Fibroblast of pulmonary artery (primary cell): Measurements from ENCODE around the gene INSR.
A peak's percentile ranks its signal among the peaks of the same experiment; 100 is the strongest.

Experiments used
- DNase-seq: peaks from one replicate; pipeline ENCODE4 v3.0.0-alpha.2; 2010; ENCODE audit warnings: low read depth
- H3K4me3 ChIP-seq: replicated peaks from 2 replicates; pipeline ENCODE4 v1.5.1; 2011; ENCODE audit warnings: low read depth, mild to moderate bottlenecking, control low read depth, low read length, moderate library complexity
- CTCF ChIP-seq: IDR thresholded peaks from 2 replicates; pipeline ENCODE4 v1.5.1; 2011; ENCODE audit warnings: mild to moderate bottlenecking, control low read depth, low read length, inconsistent platforms; ENCODE audit errors: missing control alignments

INSR gene

GRCh38 chr19:7252364-7252763 is 41.9 kb downstream of the INSR start:
- DNase-seq, result no peak
- TF ChIP-seq CTCF, result no peak

GRCh38 chr19:7251494-7251893 is 42.7 kb downstream of the INSR start:
- no peak for TF ChIP-seq CTCF
- DNase-seq, result no peak

More at GRCh38 chr19:7252364-7252763, 41.9 kb downstream of the INSR start:
- H3K4me3 ChIP-seq, result no peak overlapping the region

GRCh38 chr19:7250951-7251350 is 43.3 kb downstream of the INSR start:
- no peak overlapping the region for H3K4me3 ChIP-seq
- TF ChIP-seq CTCF, result no peak
- DNase-seq, result no peak

More at GRCh38 chr19:7251494-7251893, 42.7 kb downstream of the INSR start:
- no peak overlapping the region for H3K4me3 ChIP-seq

GRCh38 chr19:7250057-7250596 is 44.1 kb downstream of the INSR start:
- no peak overlapping the region for H3K4me3 ChIP-seq
- TF ChIP-seq CTCF, result no peak
- DNase-seq, result no peak

- TF ChIP-seq CTCF, result no peak
- DNase-seq, result no peak
- H3K4me3 ChIP-seq, result no peak overlapping the region
These were observed 47.1 kb downstream of the INSR start for GRCh38 chr19:7247155-7247554.

GRCh38 chr19:7246601-7247000 is 47.6 kb downstream of the INSR start:
- no peak for TF ChIP-seq CTCF
- H3K4me3 ChIP-seq, result no peak overlapping the region
- DNase-seq, result no peak

- no peak overlapping the region for H3K4me3 ChIP-seq
- DNase-seq, result peak; percentile 66
- TF ChIP-seq CTCF, result no peak
These were observed 51.5 kb downstream of the INSR start for GRCh38 chr19:7242601-7243258.
